T follicular helper cell (primary cell): ENCODE measurements around the gene SYNJ2.
A peak's percentile ranks its signal among the peaks of the same experiment; 100 is the strongest.

Source experiments
- DNase-seq: peaks from one replicate; pipeline ENCODE4 v3.0.0-alpha.2; 2020; ENCODE audit warnings: low read depth

The SYNJ2 gene

DNA sequence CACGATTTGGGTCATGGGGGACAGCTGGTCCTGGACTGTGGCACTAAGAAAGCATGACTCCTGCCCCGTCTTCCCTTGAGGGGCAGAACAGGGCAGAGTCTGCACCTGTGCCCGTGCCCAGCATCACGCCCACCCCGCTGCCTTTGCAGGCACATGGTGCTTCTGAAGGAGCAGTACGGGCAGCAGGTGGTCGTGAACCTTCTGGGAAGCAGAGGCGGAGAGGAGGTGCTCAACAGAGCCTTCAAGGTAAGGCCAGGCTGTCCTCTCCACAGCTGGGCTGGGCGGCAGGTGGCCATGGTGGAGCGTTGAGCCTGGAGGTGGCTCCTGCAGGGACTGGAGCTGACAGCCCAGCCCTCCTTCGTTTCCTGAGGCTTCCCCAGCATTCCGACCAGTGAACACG, 77.4 kb downstream of the SYNJ2 start:
- no peak for DNase-seq

DNA sequence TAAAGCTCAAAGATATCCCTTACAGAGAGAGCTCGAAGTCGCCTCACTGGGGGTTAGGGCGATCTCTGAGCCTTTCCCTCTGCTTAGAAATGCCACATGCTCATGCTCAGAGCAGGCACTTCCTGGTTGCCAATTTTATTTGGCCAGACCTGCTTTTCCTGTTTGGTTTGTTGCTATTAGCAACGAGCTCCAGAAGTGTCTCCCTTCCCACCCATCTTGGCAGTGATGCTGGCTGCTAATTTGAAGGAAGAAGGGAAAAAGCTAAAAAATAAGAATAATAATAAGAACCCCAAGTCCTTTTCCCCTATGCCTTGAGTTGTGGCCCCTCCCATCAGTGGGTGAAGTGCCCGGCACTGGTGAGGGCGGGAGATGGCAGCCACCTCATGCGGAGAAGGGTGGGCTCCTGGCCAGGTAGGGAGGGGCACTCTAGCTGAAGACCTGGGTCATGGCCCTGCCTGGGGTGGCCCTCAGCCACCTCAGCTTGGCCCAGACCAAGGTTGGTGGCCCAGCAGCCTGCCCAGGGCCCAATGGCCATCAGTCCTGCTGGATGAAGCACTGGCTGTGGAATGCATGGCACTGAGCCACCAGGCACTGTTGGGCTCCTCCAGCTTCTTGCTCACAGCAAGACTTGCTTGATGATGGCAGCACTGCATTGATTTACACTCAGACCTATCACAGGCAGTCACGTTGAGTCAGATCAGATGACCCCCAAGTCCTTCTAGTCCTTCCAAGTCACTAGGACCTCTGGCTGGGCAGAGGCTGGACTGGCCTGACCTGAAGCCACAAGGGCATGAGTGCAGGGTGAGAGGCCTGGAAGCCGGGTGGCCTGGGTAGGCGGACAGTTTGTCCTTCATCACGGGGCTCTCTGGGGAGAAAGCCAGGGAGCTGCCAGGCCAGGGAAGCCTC, 79.0 kb downstream of the SYNJ2 start:
- no peak for DNase-seq

DNA sequence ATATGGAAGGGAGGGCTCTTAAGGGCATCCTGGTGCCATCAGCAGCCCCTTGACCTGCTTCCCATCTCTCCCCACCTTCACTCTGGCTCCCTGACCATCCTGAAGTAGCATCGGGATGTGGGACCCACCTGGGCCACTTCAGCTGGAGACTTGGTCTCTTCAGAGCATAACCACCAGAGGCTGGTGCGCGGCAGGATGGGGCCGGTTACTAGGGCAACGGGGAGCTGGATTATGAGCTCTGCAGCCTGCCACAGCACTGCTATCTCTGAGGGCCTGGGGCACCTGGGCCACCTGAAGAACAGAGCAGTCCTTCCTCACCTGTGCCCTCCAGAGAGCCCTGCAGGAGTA, 79.7 kb downstream of the SYNJ2 start:
- no peak for DNase-seq

DNA sequence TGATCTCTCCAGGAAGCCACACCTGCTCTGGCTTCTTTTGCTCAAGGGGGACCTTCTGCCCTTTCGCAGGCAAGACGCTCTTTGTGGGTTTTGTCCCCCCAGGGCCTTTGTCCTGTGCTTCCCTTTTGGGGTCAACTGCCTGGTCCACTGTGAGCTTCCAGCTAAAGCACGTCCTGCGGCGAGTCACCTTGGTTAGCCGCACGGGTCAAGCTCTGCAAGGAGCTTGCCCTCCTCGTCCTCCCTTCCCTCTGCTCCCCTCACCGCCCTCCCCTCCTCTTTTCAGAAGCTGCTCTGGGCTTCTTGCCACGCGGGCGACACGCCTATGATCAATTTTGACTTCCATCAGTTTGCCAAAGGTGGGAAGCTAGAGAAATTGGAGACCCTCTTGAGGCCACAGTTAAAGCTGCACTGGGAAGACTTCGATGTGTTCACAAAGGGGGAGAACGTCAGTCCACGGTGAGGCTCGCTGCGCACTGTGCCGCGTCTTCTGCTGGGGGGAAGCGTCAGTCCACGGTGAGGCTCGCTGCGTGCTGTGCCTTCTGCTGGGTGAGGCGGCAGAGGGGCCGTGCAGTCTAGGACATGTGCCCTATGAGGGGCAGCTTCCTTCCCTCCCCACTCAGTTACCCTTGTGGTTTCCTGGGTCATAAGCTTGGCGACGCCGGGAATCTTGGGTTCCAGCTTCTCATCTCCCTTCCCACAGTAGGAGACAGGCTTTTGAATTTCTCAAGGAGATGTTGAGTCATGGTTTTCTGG, 80.2 kb downstream of the SYNJ2 start:
- no peak for DNase-seq

DNA sequence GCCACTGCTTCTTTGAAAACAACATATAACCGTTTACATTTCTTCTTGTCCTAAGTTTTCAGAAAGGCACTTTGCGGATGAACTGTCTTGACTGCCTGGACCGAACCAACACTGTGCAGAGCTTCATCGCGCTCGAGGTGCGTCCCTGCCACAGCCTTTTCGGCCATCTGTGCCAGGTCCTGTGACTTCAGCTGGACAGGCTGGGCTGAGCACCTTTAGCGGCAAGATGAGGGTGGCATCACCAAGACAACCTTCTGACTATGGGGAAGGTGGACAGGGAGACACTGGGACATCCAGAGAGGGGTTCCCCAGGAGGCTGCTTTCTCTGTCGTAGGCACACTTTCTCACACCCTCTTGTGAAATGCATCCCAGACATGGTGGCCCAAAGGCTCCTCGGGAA, 82.1 kb downstream of the SYNJ2 start:
- no peak for DNase-seq

DNA sequence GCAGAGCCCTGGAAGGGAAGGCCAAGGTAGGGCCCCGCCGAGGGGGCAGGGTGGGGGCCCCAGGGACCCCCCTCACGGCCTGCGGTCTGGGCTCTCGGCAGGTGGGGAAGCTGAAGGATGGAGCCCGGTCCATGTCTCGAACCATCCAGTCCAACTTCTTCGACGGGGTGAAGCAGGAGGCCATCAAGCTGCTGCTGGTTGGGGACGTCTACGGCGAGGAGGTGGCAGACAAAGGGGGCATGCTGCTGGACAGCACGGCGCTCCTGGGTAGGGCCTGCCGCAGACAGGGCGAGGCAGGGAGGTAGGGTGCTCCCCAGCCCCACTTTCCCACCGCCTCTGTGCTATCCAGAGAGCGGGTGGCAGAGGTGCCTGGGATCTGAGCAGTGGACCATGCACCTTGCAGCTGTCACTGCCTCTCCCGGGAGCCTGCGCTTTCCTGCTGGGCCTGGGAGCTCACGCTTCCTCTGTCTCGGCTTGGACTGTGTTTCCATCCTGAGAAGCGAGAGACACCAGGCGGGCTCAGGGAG, 83.1 kb downstream of the SYNJ2 start:
- no peak for DNase-seq

DNA sequence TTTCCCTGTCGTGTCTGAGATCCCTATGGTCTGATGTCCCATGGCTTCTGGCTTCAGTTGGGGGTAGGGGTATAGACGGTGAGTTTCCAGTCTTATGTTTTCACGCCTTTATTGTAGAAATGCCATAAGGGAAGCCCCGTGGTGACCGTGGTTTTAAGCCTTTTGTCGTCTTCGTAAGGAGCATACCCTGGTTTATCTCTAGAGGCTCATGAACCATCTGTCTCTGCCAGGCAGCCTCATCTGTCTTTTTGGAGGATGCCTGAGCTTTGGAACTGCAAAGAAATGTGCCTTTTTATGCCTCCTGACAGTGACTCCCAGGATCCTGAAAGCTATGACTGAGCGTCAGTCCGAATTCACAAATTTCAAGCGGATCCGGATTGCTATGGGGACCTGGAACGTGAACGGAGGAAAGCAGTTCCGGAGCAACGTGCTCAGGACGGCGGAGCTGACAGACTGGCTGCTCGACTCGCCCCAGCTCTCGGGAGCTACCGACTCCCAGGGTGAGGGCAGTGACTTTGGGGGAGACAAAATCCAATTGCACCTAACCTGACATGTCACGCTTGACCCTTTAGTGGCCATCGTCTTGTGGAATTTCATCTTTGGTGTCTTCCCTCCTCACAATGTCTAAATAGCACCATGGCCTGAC, 84.6 kb downstream of the SYNJ2 start:
- DNase-seq = no peak

DNA sequence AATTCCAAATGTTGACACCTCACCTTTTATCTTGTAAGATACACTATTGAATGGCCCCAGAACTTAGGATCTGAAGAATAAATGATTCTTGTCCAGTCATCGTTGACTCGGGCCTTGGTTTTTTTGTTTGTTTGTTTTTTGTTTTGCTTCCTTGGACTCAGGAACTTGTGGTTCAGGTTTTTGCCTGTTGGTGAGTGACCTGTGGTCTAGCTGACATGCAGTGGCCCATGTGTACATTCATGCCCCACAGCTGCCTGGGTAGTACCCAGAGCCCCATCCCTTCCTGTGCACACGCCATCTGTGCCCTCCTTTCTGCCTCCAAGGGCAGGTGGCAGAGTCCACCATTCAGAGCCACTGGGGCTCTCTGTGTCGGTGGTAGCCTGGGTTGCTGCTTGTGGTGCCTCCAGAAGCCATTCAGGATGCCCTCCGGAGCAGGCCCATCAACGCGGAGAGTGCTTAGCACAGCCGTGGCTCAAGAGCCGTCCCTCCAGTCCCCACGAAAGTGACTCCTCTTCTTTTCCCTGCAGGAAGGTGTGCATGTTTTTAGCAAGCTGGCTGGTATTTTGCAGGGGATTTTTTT, 85.9 kb downstream of the SYNJ2 start:
- no peak for DNase-seq

DNA sequence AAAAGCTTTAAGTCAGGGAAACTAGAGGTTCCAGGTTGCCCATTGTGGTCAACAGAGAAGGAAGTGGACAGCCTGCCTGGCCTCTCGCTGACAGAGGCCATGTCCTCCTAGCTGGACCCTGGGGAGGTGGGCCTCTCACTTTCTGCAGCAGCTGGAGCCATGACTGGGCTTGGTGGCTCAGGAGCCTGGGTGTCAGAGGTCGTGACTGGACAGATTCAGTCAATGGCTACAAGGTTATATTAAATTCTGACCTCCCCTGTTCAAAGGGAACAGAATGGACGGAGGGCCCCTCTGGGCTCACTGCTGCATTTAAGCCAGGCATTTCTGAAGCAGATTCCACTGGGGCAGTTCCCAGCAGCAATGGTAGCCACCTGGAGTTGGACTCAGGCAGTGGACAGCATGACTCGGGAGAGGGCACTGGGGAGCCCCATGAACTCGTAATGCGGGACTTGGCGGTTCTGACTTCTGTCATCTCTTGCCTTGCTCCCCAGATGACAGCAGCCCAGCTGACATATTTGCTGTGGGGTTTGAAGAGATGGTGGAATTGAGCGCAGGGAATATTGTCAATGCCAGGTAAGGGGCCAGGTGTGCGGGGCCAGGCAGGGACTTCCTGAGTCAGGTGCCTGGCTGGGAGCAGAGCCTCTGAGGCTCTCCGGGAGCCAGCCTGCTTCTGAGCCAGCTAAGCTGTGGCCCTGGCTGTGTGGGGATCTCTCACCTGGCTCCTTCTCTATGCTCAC, 86.7 kb downstream of the SYNJ2 start:
- DNase-seq = no peak

DNA sequence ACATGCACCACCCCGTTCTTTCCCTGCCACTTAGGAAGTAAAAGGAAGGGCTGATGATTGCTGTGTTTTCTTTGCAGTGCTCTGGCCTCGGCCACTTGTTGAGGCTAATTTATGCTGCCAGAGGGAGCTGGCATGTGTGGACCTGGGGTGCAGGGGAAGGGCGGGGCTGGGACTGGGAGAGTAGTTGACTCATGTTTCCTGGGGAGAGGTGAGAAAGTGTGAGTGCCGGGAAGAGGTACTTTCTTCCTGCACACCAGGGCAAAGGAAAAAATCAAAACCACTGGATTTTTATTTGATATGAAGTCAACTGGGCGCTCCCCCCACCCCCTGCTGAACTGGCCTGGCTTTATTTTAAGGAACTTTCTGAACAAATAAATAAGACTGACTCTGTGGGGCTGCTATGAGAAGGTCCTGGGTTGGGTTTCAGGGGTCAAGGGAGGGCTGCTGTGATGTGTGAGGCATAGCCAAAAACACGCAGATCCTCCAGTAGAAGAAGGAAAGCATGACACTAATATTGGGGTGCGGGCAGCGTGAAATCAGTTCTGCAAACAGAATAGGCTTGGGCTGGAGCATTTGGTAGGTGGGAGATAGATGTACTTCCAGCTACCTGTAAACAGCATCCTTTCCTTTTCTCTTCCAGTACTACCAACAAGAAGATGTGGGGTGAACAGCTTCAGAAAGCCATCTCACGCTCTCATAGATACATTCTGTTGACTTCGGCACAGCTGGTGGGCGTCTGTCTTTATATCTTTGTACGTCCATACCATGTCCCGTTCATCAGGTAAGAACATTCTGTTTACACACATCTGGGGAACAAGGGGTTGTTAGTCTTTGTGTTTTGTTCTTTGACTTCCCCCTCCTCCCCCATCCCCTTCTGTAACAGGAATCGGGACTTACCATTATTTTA, 87.5 kb downstream of the SYNJ2 start:
- DNase-seq = no peak

DNA sequence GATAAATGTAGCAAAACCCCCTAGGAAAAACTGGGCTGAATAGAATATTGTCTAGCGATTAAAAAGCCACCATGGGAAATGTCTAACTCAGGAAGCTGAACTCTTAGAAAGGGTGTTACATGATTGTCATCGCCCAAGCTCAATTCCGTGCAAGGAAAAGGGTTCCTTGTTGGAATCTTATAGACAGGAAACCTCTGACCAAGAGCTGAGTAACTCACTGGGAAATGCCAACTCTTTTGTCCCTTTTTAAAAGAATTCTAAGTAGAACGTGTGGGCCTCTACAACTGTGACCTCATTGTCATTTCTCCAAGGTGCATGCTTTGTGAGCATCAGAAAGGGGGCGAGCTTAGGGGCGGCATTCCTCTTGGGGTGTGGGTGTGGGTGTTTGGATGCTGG, 88.1 kb downstream of the SYNJ2 start:
- no peak for DNase-seq

DNA sequence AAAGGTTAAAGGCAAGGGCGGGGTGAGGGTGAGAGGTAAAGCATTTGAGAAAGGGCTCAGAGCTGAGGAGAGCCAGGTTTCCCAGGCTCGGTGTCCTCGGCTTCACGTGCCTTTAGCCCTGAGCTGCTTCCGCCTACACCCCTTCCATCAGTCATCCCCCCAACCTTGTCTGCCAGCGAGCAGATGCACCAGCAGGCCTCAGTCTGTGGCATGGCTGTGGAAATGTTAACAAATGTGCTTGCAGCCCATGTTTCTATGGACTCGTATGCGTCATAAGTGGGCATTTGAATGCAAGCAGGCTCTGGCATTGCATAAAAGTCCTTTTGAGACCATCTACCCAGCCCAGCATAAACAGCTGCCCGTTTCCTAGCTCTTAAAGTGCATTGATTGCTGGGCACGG, 88.8 kb downstream of the SYNJ2 start:
- DNase-seq = no peak

DNA sequence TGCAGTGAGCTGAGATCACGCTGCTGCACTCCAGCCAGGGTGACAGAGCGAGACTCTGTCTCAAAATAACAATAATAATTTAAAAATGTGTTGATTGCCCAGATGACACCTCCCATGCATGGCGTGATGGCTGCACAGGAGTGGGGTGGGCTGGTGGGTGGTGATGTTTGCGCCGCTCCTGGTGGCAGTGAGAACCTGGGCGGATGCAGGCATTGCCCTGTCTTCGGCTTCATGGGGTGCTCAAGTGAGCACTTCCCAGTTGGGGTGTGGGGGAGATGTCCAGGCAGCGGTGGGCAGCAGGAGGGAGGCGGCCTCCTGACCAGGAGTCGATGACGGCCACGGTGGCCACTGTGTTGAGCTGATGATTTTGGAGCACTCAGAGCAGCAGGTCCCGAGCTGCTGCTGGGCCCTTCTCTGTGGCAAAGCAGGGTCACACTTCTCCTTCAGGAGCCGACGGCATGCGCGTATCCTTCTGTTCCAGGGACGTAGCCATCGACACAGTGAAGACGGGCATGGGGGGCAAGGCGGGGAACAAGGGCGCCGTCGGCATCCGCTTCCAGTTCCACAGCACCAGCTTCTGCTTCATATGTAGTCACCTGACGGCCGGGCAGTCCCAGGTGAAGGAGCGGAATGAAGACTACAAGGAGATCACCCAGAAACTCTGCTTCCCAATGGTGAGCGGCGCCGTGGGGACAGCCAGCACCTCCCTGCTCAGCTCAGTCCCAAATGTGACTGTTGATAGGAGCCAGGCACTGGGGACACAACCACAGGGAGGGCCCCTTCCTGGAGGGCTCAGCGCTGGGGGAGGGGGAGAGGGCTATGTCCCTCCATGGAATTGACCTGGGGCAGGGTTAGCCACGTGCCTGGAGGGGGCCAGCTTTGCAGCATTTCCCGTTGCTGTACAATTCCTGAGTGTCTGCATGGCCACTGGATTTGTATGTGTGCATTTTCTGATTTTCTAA, 89.7 kb downstream of the SYNJ2 start:
- no peak for DNase-seq

DNA sequence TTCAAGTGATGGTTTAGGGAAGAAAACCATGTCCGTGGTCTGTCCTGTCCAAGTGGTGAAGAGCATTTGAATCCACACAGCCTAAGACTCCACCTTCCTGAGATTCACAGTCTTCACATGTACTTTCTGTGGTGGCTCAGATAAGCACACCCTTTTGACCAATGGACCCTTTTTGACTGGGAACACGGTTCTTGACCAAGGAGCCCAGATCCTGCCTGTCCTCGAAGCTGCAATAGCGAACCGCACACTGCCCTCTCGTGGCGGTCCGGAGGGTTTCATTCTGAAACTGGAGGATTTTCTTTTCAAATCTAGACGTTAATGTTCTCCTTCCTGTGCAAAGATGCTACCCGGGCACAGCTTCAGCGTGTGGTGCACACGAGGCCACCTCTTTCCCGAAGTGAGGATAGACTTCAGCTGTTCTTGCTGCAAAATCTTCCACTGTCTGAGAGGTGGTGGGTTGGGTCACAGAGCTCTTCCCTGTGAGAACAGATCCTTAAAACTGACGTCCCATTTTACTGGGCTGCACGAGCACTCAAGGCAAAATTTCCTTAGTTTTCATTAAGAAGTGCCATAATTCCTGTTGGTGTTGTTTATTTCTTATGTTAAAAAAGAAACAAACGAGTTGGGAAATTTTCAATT, 90.5 kb downstream of the SYNJ2 start:
- peak; percentile 36 for DNase-seq

DNA sequence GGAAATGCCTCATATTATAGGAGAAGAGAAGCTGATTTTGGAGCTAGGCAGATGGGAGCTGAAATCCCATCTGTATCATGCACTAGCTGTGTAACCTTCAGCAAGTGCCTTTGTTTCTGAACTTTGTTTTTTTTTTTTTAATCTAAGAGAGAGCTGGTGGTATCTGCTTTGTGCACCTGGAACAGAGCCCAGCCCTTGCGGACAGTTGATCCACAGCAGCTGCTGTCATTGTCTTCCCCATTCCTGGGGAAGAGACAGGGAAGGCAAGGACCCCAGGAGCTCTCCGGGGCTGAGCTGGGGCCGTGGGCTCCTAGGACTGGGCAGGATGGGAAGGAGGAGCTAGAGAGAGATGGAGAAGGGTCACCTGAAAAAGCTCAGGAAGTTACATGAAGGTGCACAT, 92.1 kb downstream of the SYNJ2 start:
- DNase-seq = no peak

DNA sequence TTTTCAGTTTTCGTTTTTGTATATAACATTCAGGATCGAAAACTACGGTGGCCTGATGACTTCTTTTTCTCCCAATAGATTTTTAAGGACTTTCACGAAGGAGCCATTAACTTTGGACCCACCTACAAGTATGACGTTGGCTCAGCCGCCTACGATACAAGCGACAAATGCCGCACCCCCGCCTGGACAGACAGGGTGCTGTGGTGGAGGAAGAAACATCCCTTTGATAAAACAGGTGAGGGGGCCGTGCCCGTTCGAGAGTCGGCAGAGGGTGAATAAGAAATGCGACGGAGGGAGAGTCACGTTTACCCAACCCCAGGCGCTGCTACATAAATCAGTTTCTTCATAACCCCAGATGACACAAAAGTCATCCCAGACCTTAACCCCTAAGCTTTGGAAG, 94.9 kb downstream of the SYNJ2 start:
- no peak for DNase-seq

DNA sequence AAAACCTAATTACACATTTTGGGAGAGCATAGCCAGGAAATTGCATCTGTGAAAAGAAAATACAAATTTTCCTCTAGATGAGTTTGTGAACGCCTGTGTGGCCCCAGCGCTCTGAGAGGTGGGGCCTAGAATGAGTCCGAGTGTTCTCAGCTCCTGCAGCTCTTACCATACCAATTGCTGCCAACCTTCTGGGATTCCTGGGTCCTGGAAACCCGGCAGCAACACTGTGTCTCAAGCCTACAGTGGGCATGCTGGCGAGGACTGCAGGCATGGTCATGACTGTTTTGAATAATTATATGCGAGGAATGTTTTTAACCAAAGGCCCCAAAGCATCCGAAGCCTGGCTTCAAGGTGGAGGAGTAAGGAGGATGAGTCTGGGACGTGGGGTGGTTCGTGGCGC, 96.0 kb downstream of the SYNJ2 start:
- no peak for DNase-seq

DNA sequence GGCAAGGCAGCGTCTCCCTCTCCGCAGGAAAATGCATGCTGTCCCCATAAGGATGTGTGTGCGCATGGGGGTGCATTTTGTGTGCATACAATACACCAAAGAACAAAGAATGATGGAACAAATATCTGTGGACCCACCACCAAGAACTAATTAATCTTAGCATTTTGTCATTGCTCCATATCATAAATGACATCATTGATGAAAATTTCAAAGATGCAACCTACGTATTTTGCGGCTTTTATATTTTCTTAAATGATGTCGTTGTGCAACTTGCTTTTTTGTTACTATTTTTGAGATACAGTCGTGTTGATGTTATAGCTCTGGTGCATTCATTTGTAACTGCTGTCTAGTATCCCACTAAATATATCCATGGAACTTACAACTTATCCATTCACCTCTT, 96.7 kb downstream of the SYNJ2 start:
- no peak for DNase-seq
